Endothelial cell of umbilical vein (primary cell): ENCODE results near the gene ASB17. TPM values are rescaled to one million over a fixed set of nuclear protein-coding genes. Genes with fewer than 3 reads are reported as not detected.

Experiments used
- BruUV-seq: library from RNA; stranded (reverse); fragments of 400-500 nt; replicated peaks from 2 replicates; lab custom pipeline; 2021; lab: Mats Ljungman, UMichigan
- CTCF ChIA-PET: fragments of 300-600, 350-600 bp; sonication (Branson Sonifier 250); formaldehyde crosslinking; loops from one replicate; lab custom pipeline; 2021; ENCODE audit warnings: antibody characterized with exemption, inconsistent platforms; lab: Charles Lee
- POLR2A ChIA-PET: fragments of 300-600, 350-600 bp; sonication (Branson Sonifier 250); formaldehyde crosslinking; loops from one replicate; lab custom pipeline; 2021; ENCODE audit warnings: antibody characterized with exemption, inconsistent platforms; lab: Charles Lee
- DNase-seq: peaks from one replicate; pipeline ENCODE4 v3.0.0-alpha.2; 2011; ENCODE audit warnings: low read depth, low spot score
- FAIRE-seq: peaks from 2 replicates; lab custom pipeline; 2011; peaks lifted over from hg19 to GRCh38; lab: Jason Lieb, UNC
- H2AFZ ChIP-seq: 2 replicates; pipeline ENCODE4 v1.6.0; 2012; ENCODE audit warnings: low read depth, low read length, control low read depth, inconsistent platforms
- H3K27ac ChIP-seq: 2 replicates; pipeline ENCODE4 v1.5.1; 2011; ENCODE audit warnings: low read depth, mild to moderate bottlenecking, control low read depth, low read length, moderate library complexity; ENCODE audit not compliant: insufficient read depth
- H3K27me3 ChIP-seq, 2 experiments: 2 replicates each; pipeline versions ENCODE4 v1.6.0 to v1.6.1; 2011; ENCODE audit warnings: low read length in 2 of 2, mixed read lengths in 1 of 2; ENCODE audit not compliant: control insufficient read depth in 2 of 2, insufficient read depth in 2 of 2
- H3K36me3 ChIP-seq, 2 experiments: 2 replicates in 1 of 2; 3 replicates in 1 of 2; pipeline ENCODE4 v1.5.1; 2011; ENCODE audit warnings: low read length in 2 of 2, mild to moderate bottlenecking in 1 of 2, moderate library complexity in 1 of 2; ENCODE audit not compliant: control insufficient read depth in 2 of 2, insufficient read depth in 2 of 2; ENCODE audit errors: extremely low read depth in 1 of 2
- H3K4me1 ChIP-seq: 3 replicates; pipeline ENCODE4 v1.5.1; 2011; ENCODE audit warnings: mild to moderate bottlenecking, low read length; ENCODE audit not compliant: control insufficient read depth, insufficient read depth; ENCODE audit errors: extremely low read depth
- H3K4me2 ChIP-seq: 2 replicates; pipeline ENCODE4 v1.6.1; 2011; ENCODE audit warnings: low read length, control low read depth, mixed read lengths; ENCODE audit not compliant: insufficient read depth
- H3K4me3 ChIP-seq, 3 experiments: fragments of 200-600 bp in 1 of 3; sonication (generic), shearing (Covaris generic) in 1 of 3; replicated peaks in 1 of 3; 2 replicates each; pipeline ENCODE4 v1.5.1; 2011 to 2016; ENCODE audit warnings: control low read depth in 3 of 3, low read length in 3 of 3, mild to moderate bottlenecking in 2 of 3, inconsistent platforms in 1 of 3, low read depth in 1 of 3, moderate library complexity in 1 of 3; ENCODE audit not compliant: insufficient read depth in 1 of 3
- H3K79me2 ChIP-seq: 2 replicates; pipeline ENCODE4 v1.6.0; 2012; ENCODE audit warnings: low read length, inconsistent platforms; ENCODE audit not compliant: control insufficient read depth, insufficient read depth
- H3K9ac ChIP-seq: replicated peaks from 2 replicates; pipeline ENCODE3; 2011; ENCODE audit warnings: low read length, control low read depth; ENCODE audit not compliant: insufficient read depth; ENCODE audit errors: extremely low read depth
- H3K9me1 ChIP-seq: replicated peaks from 3 replicates; pipeline ENCODE4 v1.6.0; 2011; ENCODE audit warnings: mild to moderate bottlenecking, low read length; ENCODE audit not compliant: control insufficient read depth, insufficient read depth; ENCODE audit errors: extremely low read depth
- H3K9me3 ChIP-seq: replicated peaks from 2 replicates; pipeline ENCODE4 v1.5.1; 2012; ENCODE audit warnings: low read length, inconsistent platforms; ENCODE audit not compliant: control insufficient read depth, insufficient read depth
- H4K20me1 ChIP-seq: replicated peaks from 2 replicates; pipeline ENCODE3; 2011; ENCODE audit warnings: mild to moderate bottlenecking, low read length; ENCODE audit not compliant: control insufficient read depth, insufficient read depth; ENCODE audit errors: extremely low read depth
- EZH2 ChIP-seq: IDR thresholded peaks from 2 replicates; pipeline ENCODE4 v1.6.1; 2012; ENCODE audit warnings: borderline replicate concordance, low read depth, mild to moderate bottlenecking, moderate library complexity, low read length, inconsistent platforms; ENCODE audit not compliant: severe bottlenecking
- FOS ChIP-seq: IDR thresholded peaks from 2 replicates; pipeline ENCODE4 v1.6.1; 2011; ENCODE audit warnings: mild to moderate bottlenecking, low read length, moderate library complexity, borderline replicate concordance; ENCODE audit not compliant: insufficient read depth
- GATA2 ChIP-seq: IDR thresholded peaks from 2 replicates; pipeline ENCODE4 v1.7.0; 2011; ENCODE audit warnings: low read depth, mild to moderate bottlenecking, moderate library complexity, mixed read lengths, low read length; ENCODE audit not compliant: insufficient read length, insufficient read depth
- JUN ChIP-seq: IDR thresholded peaks from 2 replicates; pipeline ENCODE4 v1.6.1; 2011; ENCODE audit warnings: borderline replicate concordance, low read depth; ENCODE audit not compliant: insufficient read length, insufficient read depth
- MYC ChIP-seq: IDR thresholded peaks from one replicate; pipeline ENCODE4 v1.6.1; 2011; ENCODE audit warnings: mild to moderate bottlenecking, low read depth, low read length
- POLR2A ChIP-seq: IDR thresholded peaks from 2 replicates; pipeline ENCODE4 v1.6.1; 2012; ENCODE audit warnings: low read depth, mild to moderate bottlenecking, control low read depth, low read length
- POLR2AphosphoS5 ChIP-seq: IDR thresholded peaks from 2 replicates; pipeline ENCODE4 v1.6.1; 2012; ENCODE audit warnings: low read depth, mild to moderate bottlenecking, control low read depth, low read length, moderate library complexity; ENCODE audit not compliant: insufficient read depth
- dilution Hi-C: fragments of 300-500 bp; cut with MboI; formaldehyde crosslinking; loops from one replicate; pipeline ENCODE4 v1.15.0; 2019; ENCODE audit warnings: low sequenced_read_pairs; ENCODE audit not compliant: extremely low pct_ligation_motif_present
- intact Hi-C: fragments of 100-400 bp; cut with micrococcal nuclease; formaldehyde crosslinking; loops from one replicate; pipeline ENCODE4 v1.10.0; 2022
- polyA plus RNA-seq, 4 experiments: library from polyadenylated mRNA; depleted of rRNA in 3 of 4; stranded (reverse) in 3 of 4; unstranded in 1 of 4; fragments of >200 nt; gene quantifications; 2 replicates each; pipeline versions ENCODE4 v1.2.1 to v1.2.3, GENCODE V29; 2011 to 2012; ENCODE audit warnings: missing spikeins in 1 of 4
- total RNA-seq: library from RNA; stranded (reverse); gene quantifications from 2 replicates; pipeline ENCODE4 v1.2.3, GENCODE V29; 2021
- TF ChIP-seq, protein P1 (sequence below), 2 donors: IDR thresholded peaks; 1 replicate in 1 of 2; 2 replicates in 1 of 2; pipeline ENCODE4 v1.5.1; 2011; ENCODE audit warnings: low read length in 2 of 2, mild to moderate bottlenecking in 2 of 2, moderate library complexity in 2 of 2, control low read depth in 1 of 2, inconsistent platforms in 1 of 2, low read depth in 1 of 2; ENCODE audit not compliant: insufficient read depth in 1 of 2; ENCODE audit errors: extremely low read depth in 1 of 2
- TF ChIP-seq, protein P2 (sequence below): IDR thresholded peaks from 2 replicates; pipeline ENCODE4 v1.6.1; 2011; ENCODE audit not compliant: insufficient read depth, insufficient read length

Gene ASB17
- total and polyA plus RNA-seq, 2 donors (not counting 3 experiments of a cell fraction or from before 2014, with no cell fraction given) = not detected

DNA sequence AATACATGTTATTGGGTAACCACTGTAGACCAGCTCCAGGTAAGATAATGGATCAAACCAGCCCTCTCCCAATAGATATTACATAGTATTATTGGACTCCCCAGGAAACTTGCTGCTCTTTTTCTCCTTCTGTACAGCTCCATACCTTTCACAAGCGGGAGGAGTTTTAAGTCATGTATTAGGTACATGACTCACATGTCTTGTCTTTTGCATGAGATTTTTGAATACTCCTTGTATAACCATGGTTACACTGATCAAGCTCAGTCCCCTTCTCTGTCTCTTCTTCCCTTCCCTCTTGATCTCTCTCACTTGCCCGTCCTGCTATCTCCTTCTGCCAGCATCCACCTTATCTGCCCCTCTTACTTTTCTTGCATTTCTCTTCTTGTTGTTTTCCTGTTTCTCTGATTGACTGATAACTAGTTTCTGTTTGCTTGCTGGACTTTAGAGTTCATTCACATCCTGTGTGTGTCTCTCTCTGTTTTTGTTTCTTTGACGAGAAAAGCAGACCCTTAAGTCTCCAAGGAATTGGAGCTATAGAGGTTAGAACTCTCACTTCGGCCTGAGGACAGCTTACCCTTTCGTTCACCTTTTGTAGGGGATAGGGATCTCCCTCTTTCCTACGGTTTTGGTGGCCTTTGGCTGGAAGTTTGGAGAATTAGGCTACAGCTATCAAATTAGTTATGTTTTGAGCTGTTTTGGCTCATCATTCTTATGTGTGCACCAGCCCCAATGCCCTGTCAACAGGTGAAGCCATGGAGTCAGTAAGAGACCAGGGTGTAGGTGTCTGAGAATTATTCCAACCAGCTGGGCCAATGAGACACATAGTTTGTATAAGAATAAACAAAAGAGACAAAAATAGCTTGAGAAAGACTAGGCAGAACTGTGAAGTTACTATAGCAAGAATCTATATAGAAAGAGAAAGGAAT lies 49.0 kb upstream of the ASB17 start:
- POLR2A ChIA-PET = no interaction called here
- Histone ChIP-seq H3K4me2 (no peak overlapping the region), H3K27ac (no peak overlapping the region), H3K27me3 (peaks cover 0 to 3% of the 10 kb centered on the region in 2 experiments), H3K4me3 (no peak overlapping the region), H3K79me2 (no peaks in the 10 kb centered on the region), H3K9me3 (no peaks in the 10 kb centered on the region), H4K20me1 (no peaks in the 10 kb centered on the region), H3K36me3 (no peaks in the 10 kb centered on the region), H3K4me1 (no peaks in the 10 kb centered on the region), H3K9ac (no peak overlapping the region), H3K9me1 (no peaks in the 10 kb centered on the region), H2AFZ (no peak overlapping the region)
- no peak for DNase-seq
- no peak for FAIRE-seq
- BruUV-seq = no TSS peak
- CTCF ChIA-PET = interaction anchor here (0.9 kb wide), 1 partner anchor 10 kb away, joined by 3 read pairs; no protein-coding TSS in a partner anchor
- dilution Hi-C loops = no loop called here
- TF ChIP-seq MYC (no peak), JUN (no peak), POLR2AphosphoS5 (no peak), GATA2 (no peak), FOS (no peak), POLR2A (no peak), EZH2 (no peak)
- TF ChIP-seq, protein P1, sequence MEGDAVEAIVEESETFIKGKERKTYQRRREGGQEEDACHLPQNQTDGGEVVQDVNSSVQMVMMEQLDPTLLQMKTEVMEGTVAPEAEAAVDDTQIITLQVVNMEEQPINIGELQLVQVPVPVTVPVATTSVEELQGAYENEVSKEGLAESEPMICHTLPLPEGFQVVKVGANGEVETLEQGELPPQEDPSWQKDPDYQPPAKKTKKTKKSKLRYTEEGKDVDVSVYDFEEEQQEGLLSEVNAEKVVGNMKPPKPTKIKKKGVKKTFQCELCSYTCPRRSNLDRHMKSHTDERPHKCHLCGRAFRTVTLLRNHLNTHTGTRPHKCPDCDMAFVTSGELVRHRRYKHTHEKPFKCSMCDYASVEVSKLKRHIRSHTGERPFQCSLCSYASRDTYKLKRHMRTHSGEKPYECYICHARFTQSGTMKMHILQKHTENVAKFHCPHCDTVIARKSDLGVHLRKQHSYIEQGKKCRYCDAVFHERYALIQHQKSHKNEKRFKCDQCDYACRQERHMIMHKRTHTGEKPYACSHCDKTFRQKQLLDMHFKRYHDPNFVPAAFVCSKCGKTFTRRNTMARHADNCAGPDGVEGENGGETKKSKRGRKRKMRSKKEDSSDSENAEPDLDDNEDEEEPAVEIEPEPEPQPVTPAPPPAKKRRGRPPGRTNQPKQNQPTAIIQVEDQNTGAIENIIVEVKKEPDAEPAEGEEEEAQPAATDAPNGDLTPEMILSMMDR (IDR thresholded peaks at IDR 0.05; ENCODE audit: extremely low read depth in 1 of 2, insufficient read depth in 1 of 2, low read depth in 1 of 2, low read length in 2 of 2) = no peak
- TF ChIP-seq, protein P2, sequence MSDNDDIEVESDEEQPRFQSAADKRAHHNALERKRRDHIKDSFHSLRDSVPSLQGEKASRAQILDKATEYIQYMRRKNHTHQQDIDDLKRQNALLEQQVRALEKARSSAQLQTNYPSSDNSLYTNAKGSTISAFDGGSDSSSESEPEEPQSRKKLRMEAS = no peak
- intact Hi-C loops = no loop called here
